ENCODE measurements around the gene NRG3. TPM values are rescaled to one million over a fixed set of nuclear protein-coding genes. Genes with fewer than 3 reads are reported as not detected.

Gene NRG3
- total RNA-seq, 1 experiment from 2014 or later: 0.66 TPM

- POLR2A ChIA-PET: no interaction called here
- H3K4me1 ChIP-seq: no peaks in the 10 kb centered on the region
- no peaks in the 10 kb centered on the region for H3K9me3 Mint-ChIP-seq (ENCODE audit: unreplicated experiment)
- H3K27me3 ChIP-seq (replicated peaks; ENCODE audit: control insufficient read depth, insufficient read depth, low read length): no peaks in the 10 kb centered on the region
- H3K4me3 Mint-ChIP-seq (ENCODE audit: unreplicated experiment): no peak overlapping the region
- no TSS peak for BruUV-seq (replicated peaks)
- no peaks in the 10 kb centered on the region for H3K36me3 Mint-ChIP-seq (ENCODE audit: insufficient read depth, unreplicated experiment)
- CTCF ChIA-PET: no interaction called here
- H3K4me3 ChIP-seq (ENCODE audit: low read depth, low read length): no peak overlapping the region
- no peak for TF ChIP-seq CTCF (IDR thresholded peaks at IDR 0.05; ENCODE audit: insufficient read depth in 1 of 2, low read depth in 1 of 2, low read length in 1 of 2, severe bottlenecking in 1 of 2, unreplicated experiment in 1 of 2)
- DNase-seq: no peak
- no peaks in the 10 kb centered on the region for H3K9me3 ChIP-seq
- H3K36me3 ChIP-seq (ENCODE audit: control insufficient read depth, insufficient read depth, low read length): no peaks in the 10 kb centered on the region
- H3K27ac Mint-ChIP-seq (ENCODE audit: unreplicated experiment): no peak overlapping the region
- no peaks in the 10 kb centered on the region for H3K4me1 Mint-ChIP-seq (ENCODE audit: low read depth, unreplicated experiment)
- intact Hi-C loops (cut with micrococcal nuclease; ENCODE audit: unreplicated experiment): no loop called here
- peaks cover 2% of the 10 kb centered on the region for H3K27me3 Mint-ChIP-seq (ENCODE audit: insufficient read depth, unreplicated experiment)
Measured at GRCh38 chr10:82092111-82092510, 217.1 kb downstream of the NRG3 start.

DNA sequence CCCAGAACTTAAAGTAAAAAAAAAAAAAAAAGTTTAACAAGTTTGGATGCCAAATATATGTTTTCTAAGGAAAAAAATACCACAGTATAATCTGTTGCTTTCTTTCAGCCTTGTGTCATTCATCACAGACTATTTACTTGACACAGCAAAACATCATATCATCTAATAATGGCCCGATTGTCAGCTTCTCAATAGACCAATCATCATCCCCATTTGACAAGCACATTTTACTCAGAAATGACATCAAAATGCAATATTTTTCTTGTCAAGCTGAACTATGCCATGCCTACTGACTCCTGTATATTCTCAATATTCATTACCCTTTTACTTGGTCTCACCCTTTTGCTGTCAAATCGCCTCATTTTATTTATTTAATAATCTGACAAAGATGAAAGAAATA is 249.7 kb downstream of the NRG3 start:
- no peaks in the 10 kb centered on the region for H3K4me1 Mint-ChIP-seq (ENCODE audit: low read depth, unreplicated experiment)
- peaks cover 8% of the 10 kb centered on the region for H3K27me3 Mint-ChIP-seq (ENCODE audit: insufficient read depth, unreplicated experiment)
- H3K36me3 ChIP-seq (ENCODE audit: control insufficient read depth, insufficient read depth, low read length): no peaks in the 10 kb centered on the region
- CTCF ChIA-PET: no interaction called here
- POLR2A ChIA-PET: no interaction called here
- DNase-seq: no peak
- H3K4me3 ChIP-seq (ENCODE audit: low read depth, low read length): no peak overlapping the region
- TF ChIP-seq CTCF (IDR thresholded peaks at IDR 0.05; ENCODE audit: insufficient read depth in 1 of 2, low read depth in 1 of 2, low read length in 1 of 2, severe bottlenecking in 1 of 2, unreplicated experiment in 1 of 2): no peak
- H3K27me3 ChIP-seq (replicated peaks; ENCODE audit: control insufficient read depth, insufficient read depth, low read length): no peaks in the 10 kb centered on the region
- H3K9me3 ChIP-seq: no peaks in the 10 kb centered on the region
- H3K4me1 ChIP-seq: no peaks in the 10 kb centered on the region
- H3K27ac Mint-ChIP-seq (ENCODE audit: unreplicated experiment): no peak overlapping the region
- H3K4me3 Mint-ChIP-seq (ENCODE audit: unreplicated experiment): no peak overlapping the region
- intact Hi-C loops (cut with micrococcal nuclease; ENCODE audit: unreplicated experiment): no loop called here
- no peaks in the 10 kb centered on the region for H3K36me3 Mint-ChIP-seq (ENCODE audit: insufficient read depth, unreplicated experiment)
- no peaks in the 10 kb centered on the region for H3K9me3 Mint-ChIP-seq (ENCODE audit: unreplicated experiment)
- BruUV-seq (replicated peaks): no TSS peak

DNA sequence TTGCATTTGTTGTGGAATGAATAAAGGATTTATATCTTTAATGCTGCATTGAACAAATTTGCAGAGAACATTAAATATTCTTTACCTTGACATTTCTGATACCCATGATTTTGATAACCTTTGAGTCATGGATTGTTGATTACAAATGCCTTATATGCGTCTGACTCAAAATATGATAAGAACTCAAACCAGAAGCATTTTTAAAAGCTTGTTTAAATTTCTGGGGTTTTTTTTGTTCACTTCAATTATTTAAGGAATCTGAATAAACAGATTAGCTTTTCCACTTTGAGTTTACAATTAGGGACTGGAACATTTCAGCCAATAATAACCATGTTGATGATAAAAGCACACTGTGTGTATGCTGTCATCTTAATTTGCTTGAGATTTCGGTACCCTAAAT is 253.5 kb downstream of the NRG3 start:
- no peaks in the 10 kb centered on the region for H3K4me1 Mint-ChIP-seq (ENCODE audit: low read depth, unreplicated experiment)
- no peaks in the 10 kb centered on the region for H3K36me3 Mint-ChIP-seq (ENCODE audit: insufficient read depth, unreplicated experiment)
- H3K27ac Mint-ChIP-seq (ENCODE audit: unreplicated experiment): no peak overlapping the region
- ChIA-PET CTCF (no interaction called here), POLR2A (no interaction called here)
- H3K4me1 ChIP-seq: no peaks in the 10 kb centered on the region
- no peaks in the 10 kb centered on the region for H3K36me3 ChIP-seq (ENCODE audit: control insufficient read depth, insufficient read depth, low read length)
- peaks cover 4% of the 10 kb centered on the region for H3K27me3 Mint-ChIP-seq (ENCODE audit: insufficient read depth, unreplicated experiment)
- peaks cover 5% of the 10 kb centered on the region for H3K9me3 Mint-ChIP-seq (ENCODE audit: unreplicated experiment)
- no peak overlapping the region for H3K4me3 ChIP-seq (ENCODE audit: low read depth, low read length)
- DNase-seq: no peak
- no peaks in the 10 kb centered on the region; the same call in 1 of the 2 replicates for H3K9me3 ChIP-seq
- intact Hi-C loops (cut with micrococcal nuclease; ENCODE audit: unreplicated experiment): no loop called here
- TF ChIP-seq CTCF (IDR thresholded peaks at IDR 0.05; ENCODE audit: insufficient read depth in 1 of 2, low read depth in 1 of 2, low read length in 1 of 2, severe bottlenecking in 1 of 2, unreplicated experiment in 1 of 2): no peak
- BruUV-seq (replicated peaks): no TSS peak
- H3K4me3 Mint-ChIP-seq (ENCODE audit: unreplicated experiment): no peak overlapping the region
- H3K27me3 ChIP-seq (replicated peaks; ENCODE audit: control insufficient read depth, insufficient read depth, low read length): no peaks in the 10 kb centered on the region

All from Caco-2 (cell line).